ENCODE results near the gene CCDC9B.

DNA sequence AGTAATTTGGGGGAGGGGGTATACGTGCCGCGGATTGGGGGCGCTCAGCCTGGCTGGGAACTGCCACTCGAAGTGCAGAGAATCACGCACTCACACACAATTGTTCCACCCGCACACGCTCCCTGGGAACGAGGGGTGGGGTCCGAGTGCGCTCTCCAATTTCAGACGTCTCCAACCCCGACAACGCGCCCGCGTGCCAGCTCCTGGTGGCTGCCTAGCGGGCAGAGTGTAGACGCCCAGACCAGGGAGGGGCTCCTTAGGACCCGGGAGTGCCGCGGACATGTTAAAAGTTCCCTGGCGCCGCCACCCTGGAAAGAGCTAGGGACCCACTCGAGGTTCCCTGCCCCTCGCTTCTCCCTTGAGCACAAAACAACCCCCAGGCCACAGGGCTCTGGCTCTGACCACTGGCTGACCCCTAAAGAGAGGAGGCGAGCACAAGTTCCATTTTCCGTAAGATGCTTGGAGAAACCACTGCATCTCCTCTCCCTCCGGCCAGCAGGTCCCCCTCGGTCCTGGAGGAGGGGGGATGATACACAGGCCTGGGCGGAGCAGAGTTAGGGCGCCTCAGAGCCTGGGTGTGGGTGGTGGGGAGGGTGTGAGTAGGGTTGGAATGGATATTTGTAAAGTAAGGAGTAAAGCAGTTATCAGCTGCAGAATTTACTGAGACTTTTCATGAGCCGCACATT is 57.0 kb downstream of the CCDC9B start:
- TF ChIP-seq, protein P1, sequence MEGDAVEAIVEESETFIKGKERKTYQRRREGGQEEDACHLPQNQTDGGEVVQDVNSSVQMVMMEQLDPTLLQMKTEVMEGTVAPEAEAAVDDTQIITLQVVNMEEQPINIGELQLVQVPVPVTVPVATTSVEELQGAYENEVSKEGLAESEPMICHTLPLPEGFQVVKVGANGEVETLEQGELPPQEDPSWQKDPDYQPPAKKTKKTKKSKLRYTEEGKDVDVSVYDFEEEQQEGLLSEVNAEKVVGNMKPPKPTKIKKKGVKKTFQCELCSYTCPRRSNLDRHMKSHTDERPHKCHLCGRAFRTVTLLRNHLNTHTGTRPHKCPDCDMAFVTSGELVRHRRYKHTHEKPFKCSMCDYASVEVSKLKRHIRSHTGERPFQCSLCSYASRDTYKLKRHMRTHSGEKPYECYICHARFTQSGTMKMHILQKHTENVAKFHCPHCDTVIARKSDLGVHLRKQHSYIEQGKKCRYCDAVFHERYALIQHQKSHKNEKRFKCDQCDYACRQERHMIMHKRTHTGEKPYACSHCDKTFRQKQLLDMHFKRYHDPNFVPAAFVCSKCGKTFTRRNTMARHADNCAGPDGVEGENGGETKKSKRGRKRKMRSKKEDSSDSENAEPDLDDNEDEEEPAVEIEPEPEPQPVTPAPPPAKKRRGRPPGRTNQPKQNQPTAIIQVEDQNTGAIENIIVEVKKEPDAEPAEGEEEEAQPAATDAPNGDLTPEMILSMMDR (IDR thresholded peaks at IDR 0.05): no peak
- TF ChIP-seq POLR2A (IDR thresholded peaks at IDR 0.05): no peak

Data from uterus (tissue), 2 donors.